ENCODE results near the gene CCS.

DNA sequence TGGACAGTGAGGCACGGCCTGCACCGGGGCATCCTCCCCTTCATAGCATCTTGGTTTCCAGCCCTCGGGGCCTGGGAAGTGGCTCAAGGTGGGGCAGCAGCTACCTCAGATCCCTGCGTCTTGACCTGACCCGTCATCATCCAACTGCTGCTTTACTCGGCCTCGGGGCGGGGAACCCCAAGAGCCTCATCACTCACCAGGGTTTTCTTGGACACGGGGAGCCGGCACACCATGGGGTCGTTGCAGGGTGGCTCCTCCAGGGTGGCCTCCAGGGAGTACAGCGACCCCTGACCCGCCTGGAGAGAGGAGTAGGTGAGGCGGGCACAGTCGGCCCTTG lies 25.2 kb upstream of the CCS start:
- no peak for TF ChIP-seq CTCF (IDR thresholded peaks at IDR 0.05; ENCODE audit: insufficient read depth, low read length, poor library complexity, severe bottlenecking)
- TF ChIP-seq EZH2phosphoT487 (conservative IDR thresholded peaks at IDR 0.05; ENCODE audit: low read length): no peak
